ENCODE measurements around the gene ZBTB4. TPM values are rescaled to one million over a fixed set of nuclear protein-coding genes. Genes with fewer than 3 reads are reported as not detected.
A peak's percentile ranks its signal among the peaks of the same experiment; 100 is the strongest.

ZBTB4 gene
- total RNA-seq, 1 experiment from 2014 or later: 17.1 TPM

DNA sequence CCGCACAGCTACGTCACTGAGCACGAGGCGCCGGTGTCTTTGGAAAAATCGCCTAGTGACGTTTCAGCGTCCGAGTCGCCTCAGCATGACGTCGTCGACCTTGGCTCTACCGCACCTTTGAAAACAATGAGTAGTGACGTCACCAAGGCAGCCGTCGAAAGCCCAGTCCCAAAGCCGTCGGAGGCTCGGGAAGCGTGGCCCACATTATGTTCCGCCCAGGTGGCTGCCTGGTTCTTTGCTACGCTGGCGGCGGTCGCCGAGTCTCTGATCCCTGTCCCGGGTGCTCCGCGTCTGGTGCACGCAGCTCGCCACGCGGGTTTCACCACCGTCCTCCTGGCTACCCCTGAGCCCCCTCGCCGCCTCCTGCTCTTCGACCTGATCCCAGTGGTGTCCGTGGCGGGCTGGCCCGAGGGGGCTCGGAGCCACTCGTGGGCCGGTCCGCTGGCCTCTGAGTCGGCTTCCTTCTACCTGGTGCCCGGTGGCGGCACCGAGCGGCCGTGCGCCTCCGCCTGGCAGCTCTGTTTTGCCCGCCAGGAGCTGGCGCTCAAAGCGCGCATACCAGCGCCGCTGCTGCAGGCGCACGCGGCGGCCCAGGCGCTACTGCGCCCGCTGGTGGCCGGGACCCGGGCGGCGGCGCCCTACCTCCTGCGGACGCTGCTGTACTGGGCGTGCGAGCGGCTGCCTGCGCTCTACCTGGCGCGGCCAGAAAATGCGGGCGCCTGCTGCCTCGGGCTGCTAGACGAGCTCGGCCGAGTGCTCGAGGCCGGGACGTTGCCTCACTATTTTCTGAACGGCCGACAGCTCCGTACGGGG lies 42.7 kb downstream of the ZBTB4 start:
- no peaks in the 10 kb centered on the region for H3K27me3 ChIP-seq (ENCODE audit: insufficient read depth, low read length)
- no TSS peak for BruUV-seq (replicated peaks)
- no peak overlapping the region for H2AFZ ChIP-seq (ENCODE audit: low read depth, low read length, poor library complexity, severe bottlenecking)
- RAD21 ChIA-PET (ENCODE audit: low non-redundant PET in 1 of 2, low total read pairs in 2 of 2, uncharacterized antibody in 2 of 2, unreplicated experiment in 2 of 2): interaction anchor here in 1 of 2 experiments (1.0 to 2.4 kb wide), 2 partner anchors 81 to 156 kb away, joined by 3 to 6 read pairs; partner anchors contain the start of gene SLC2A4
- intact Hi-C loops (cut with micrococcal nuclease): loop anchor here (1.0 to 10.0 kb wide), 6 partner anchors 42 to 250 kb away; partner anchors contain the start of genes CLDN7, PLSCR3, POLR2A and SENP3
- H3K9ac ChIP-seq (ENCODE audit: low read length): peak overlapping the region; percentile 77
- DNase-seq (ENCODE audit: low read depth, low spot score): peak; percentile 79
- POLR2A ChIA-PET: interaction anchor here (0.7 to 2.9 kb wide), 11 partner anchors 8 to 250 kb away, joined by 3 to 33 read pairs (median 4); partner anchors contain the start of genes CHRNB1, POLR2A, SLC2A4 and SPEM2
- peaks cover 13 to 32% of the 10 kb centered on the region in 2 experiments for H3K4me1 ChIP-seq (ENCODE audit: control insufficient read depth in 1 of 2, insufficient read depth in 2 of 2, low read length in 2 of 2)
- no peaks in the 10 kb centered on the region for H4K20me1 ChIP-seq (ENCODE audit: insufficient read depth)
- no peaks in the 10 kb centered on the region for H3K36me3 ChIP-seq (ENCODE audit: control insufficient read depth in 1 of 2, insufficient read depth in 2 of 2, low read length in 2 of 2)
- H3K79me2 ChIP-seq (ENCODE audit: insufficient read depth, low read length): no peaks in the 10 kb centered on the region
- CTCF ChIA-PET: interaction anchor here (0.8 to 3.4 kb wide), 15 partner anchors 8 to 251 kb away, joined by 3 to 28 read pairs (median 4); partner anchors contain the start of genes CHRNB1, PLSCR3, SENP3 and TMEM256
- H3K27ac ChIP-seq (ENCODE audit: low read depth, low read length): peak overlapping the region; percentile 95
- H3K4me2 ChIP-seq (ENCODE audit: low read length): peak overlapping the region; percentile 99
- H3K9me3 ChIP-seq (ENCODE audit: control insufficient read depth in 1 of 2, insufficient read depth in 1 of 2, low read depth in 1 of 2, low read length in 2 of 2): no peaks in the 10 kb centered on the region; a peak in 1 of 4 replicates
- no peaks in the 10 kb centered on the region for H3K9me2 ChIP-seq (ENCODE audit: insufficient read depth)
- peak overlapping the region; percentile 69 to 85 for H3K4me3 ChIP-seq (replicated peaks in 1 of 2; ENCODE audit: low read depth in 1 of 2, low read length in 2 of 2)
- TF ChIP-seq RAD21 (IDR thresholded peaks at IDR 0.05; ENCODE audit: low read depth) (peak; percentile 88), YY1 (IDR thresholded peaks at IDR 0.05; ENCODE audit: extremely low read depth, insufficient replicate concordance, low read depth, low read length) (peak; percentile 72), TCF7L2 (IDR thresholded peaks at IDR 0.05; ENCODE audit: borderline replicate concordance, extremely low read depth, insufficient read depth, insufficient read length) (peak; percentile 51), ZFX (IDR thresholded peaks at IDR 0.05) (peak; percentile 28; the same call in 1 of the 2 replicates), CBX3 (IDR thresholded peaks at IDR 0.05; ENCODE audit: low read depth) (no peak), POLR2AphosphoS5 (IDR thresholded peaks at IDR 0.05; ENCODE audit: low read depth, low read length) (peak; percentile 63), SIN3A (IDR thresholded peaks at IDR 0.05; ENCODE audit: low read depth) (peak; percentile 48; the same call in 1 of the 2 replicates), JUND (IDR thresholded peaks at IDR 0.05) (no peak)
- TF ChIP-seq, protein P1, sequence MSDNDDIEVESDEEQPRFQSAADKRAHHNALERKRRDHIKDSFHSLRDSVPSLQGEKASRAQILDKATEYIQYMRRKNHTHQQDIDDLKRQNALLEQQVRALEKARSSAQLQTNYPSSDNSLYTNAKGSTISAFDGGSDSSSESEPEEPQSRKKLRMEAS (IDR thresholded peaks at IDR 0.05): peak; percentile 94
- TF ChIP-seq, protein P2, sequence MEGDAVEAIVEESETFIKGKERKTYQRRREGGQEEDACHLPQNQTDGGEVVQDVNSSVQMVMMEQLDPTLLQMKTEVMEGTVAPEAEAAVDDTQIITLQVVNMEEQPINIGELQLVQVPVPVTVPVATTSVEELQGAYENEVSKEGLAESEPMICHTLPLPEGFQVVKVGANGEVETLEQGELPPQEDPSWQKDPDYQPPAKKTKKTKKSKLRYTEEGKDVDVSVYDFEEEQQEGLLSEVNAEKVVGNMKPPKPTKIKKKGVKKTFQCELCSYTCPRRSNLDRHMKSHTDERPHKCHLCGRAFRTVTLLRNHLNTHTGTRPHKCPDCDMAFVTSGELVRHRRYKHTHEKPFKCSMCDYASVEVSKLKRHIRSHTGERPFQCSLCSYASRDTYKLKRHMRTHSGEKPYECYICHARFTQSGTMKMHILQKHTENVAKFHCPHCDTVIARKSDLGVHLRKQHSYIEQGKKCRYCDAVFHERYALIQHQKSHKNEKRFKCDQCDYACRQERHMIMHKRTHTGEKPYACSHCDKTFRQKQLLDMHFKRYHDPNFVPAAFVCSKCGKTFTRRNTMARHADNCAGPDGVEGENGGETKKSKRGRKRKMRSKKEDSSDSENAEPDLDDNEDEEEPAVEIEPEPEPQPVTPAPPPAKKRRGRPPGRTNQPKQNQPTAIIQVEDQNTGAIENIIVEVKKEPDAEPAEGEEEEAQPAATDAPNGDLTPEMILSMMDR (IDR thresholded peaks at IDR 0.05 in 2 of 3, conservative IDR thresholded peaks at IDR 0.05 in 1 of 3; ENCODE audit: borderline replicate concordance in 1 of 3, insufficient read depth in 1 of 3, low read depth in 2 of 3, low read length in 2 of 3): peak; percentile 63 to 99 (median 82)
- TF ChIP-seq, protein P3, sequence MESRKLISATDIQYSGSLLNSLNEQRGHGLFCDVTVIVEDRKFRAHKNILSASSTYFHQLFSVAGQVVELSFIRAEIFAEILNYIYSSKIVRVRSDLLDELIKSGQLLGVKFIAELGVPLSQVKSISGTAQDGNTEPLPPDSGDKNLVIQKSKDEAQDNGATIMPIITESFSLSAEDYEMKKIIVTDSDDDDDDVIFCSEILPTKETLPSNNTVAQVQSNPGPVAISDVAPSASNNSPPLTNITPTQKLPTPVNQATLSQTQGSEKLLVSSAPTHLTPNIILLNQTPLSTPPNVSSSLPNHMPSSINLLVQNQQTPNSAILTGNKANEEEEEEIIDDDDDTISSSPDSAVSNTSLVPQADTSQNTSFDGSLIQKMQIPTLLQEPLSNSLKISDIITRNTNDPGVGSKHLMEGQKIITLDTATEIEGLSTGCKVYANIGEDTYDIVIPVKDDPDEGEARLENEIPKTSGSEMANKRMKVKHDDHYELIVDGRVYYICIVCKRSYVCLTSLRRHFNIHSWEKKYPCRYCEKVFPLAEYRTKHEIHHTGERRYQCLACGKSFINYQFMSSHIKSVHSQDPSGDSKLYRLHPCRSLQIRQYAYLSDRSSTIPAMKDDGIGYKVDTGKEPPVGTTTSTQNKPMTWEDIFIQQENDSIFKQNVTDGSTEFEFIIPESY (IDR thresholded peaks at IDR 0.05; ENCODE audit: extremely low read depth, insufficient replicate concordance, low read length): no peak
- ATAC-seq: peak; percentile 71

Measured in HCT116 (cell line).